GM23248 (cell line): Measurements from ENCODE around the gene LNX2.

Source experiments
- EZH2 ChIP-seq: fragments of 200-600 bp; sonication (generic); IDR thresholded peaks from 2 replicates; pipeline ENCODE4 v1.6.1; 2018; ENCODE audit warnings: antibody characterized with exemption, mild to moderate bottlenecking; ENCODE audit not compliant: insufficient read depth, poor library complexity, severe bottlenecking
- EZH2phosphoT487 ChIP-seq: fragments of 200-600 bp; sonication (generic); IDR thresholded peaks from 2 replicates; pipeline ENCODE4 v1.6.1; 2018; ENCODE audit warnings: antibody characterized with exemption, moderate library complexity, mild to moderate bottlenecking, low read depth; ENCODE audit not compliant: insufficient read depth

DNA sequence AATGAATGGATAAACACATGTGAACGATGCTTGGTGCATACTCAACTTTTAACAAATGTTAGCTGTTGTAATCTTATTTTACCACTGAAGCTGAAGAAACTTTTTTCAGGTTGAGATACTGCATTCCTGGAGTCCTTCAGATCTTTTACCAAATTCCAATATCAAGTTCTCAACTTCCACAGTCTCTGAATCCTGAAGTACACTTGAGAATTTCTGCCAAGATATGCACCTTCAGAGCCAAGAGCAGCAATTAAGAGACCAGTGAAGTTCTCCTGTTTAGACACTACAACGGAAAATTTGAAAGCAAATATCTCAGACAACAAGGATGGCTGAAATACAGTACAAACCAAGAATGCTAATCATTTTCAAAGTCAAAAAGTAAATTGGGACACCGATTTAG, 85.3 kb downstream of the LNX2 start:
- TF ChIP-seq EZH2 (no peak), EZH2phosphoT487 (no peak)
